ENCODE data around the gene SLC47A1.

- no peak for TF ChIP-seq CTCF (IDR thresholded peaks at IDR 0.05)
- TF ChIP-seq POLR2A (IDR thresholded peaks at IDR 0.05; ENCODE audit: low read depth): no peak
- TF ChIP-seq EP300 (IDR thresholded peaks at IDR 0.05): no peak
Observed at GRCh38 chr17:19567216-19568015, 33.8 kb downstream of the SLC47A1 start.

Measured in esophagus muscularis mucosa (tissue), 4 donors.